Renal cortical epithelial cell (primary cell): Measurements from ENCODE around the gene PEX14. TPM values are rescaled to one million over a fixed set of nuclear protein-coding genes. Genes with fewer than 3 reads are reported as not detected.
"Not testable (repeated sequence)": the region's sequence is repeated elsewhere in the genome, so short reads cannot be mapped to it uniquely, and the experiment has no call there.

ENCODE experiments used
- DNase-seq: peaks from one replicate; pipeline ENCODE4 v3.0.0-alpha.2; 2011; ENCODE audit warnings: low read depth
- total RNA-seq: library from RNA; depleted of rRNA; stranded (reverse); fragments of >200 nt; gene quantifications from 2 replicates; pipeline ENCODE4 v1.2.3, GENCODE V29; 2014

Gene PEX14
- 10.2 and 26.1 TPM in 2 replicates for total RNA-seq

GRCh38 chr1:10474613-10475507 is at the start of gene PEX14:
TSS of gene PEX14 (plus strand) at chr1:10474950. CDS start at chr1:10474967, 17 bp downstream.
- peak; percentile 66 for DNase-seq

GRCh38 chr1:10425826-10426534 is 48.8 kb upstream of the PEX14 start:
- DNase-seq, result peak; percentile 18

- DNase-seq, result not testable (repeated sequence)
Measured at GRCh38 chr1:10426535-10426848, 48.3 kb upstream of the PEX14 start.

- DNase-seq, result no peak
Measured at GRCh38 chr1:10428984-10429383, 45.8 kb upstream of the PEX14 start.

- DNase-seq, result no peak
Measured at GRCh38 chr1:10429868-10430215, 44.9 kb upstream of the PEX14 start.

- peak; percentile 48 for DNase-seq
Measured at GRCh38 chr1:10430216-10431069, 44.3 kb upstream of the PEX14 start, which contains the start of gene CENPS. TSS of gene CENPS (plus strand) at chr1:10430433. CDS start at chr1:10430518, 85 bp downstream.

- peak; percentile 20 for DNase-seq
Measured at GRCh38 chr1:10431070-10431730, 43.5 kb upstream of the PEX14 start.

GRCh38 chr1:10432910-10433700 is 41.6 kb upstream of the PEX14 start:
- DNase-seq, result peak; percentile 9

GRCh38 chr1:10433790-10434189 is 41.0 kb upstream of the PEX14 start:
- no peak for DNase-seq

- no peak for DNase-seq
Measured at GRCh38 chr1:10434590-10434989, 40.2 kb upstream of the PEX14 start.

GRCh38 chr1:10437052-10437451 is 37.7 kb upstream of the PEX14 start:
- DNase-seq, result no peak

- no peak for DNase-seq
Measured at GRCh38 chr1:10438677-10439163, 36.0 kb upstream of the PEX14 start.

- no peak for DNase-seq
Measured at GRCh38 chr1:10440305-10440704, 34.4 kb upstream of the PEX14 start.

GRCh38 chr1:10440794-10441193 is 34.0 kb upstream of the PEX14 start:
- DNase-seq, result no peak

- DNase-seq, result no peak
Measured at GRCh38 chr1:10444248-10444647, 30.5 kb upstream of the PEX14 start.

GRCh38 chr1:10444795-10445397 is 29.9 kb upstream of the PEX14 start:
- no peak for DNase-seq

- no peak for DNase-seq
Measured at GRCh38 chr1:10446790-10447422, 27.8 kb upstream of the PEX14 start.

- no peak for DNase-seq
Measured at GRCh38 chr1:10449751-10450150, 25.0 kb upstream of the PEX14 start, which contains the start of gene CORT. TSS of gene CORT (plus strand) at chr1:10450031. CDS start at chr1:10450224, 193 bp downstream.

GRCh38 chr1:10450156-10450814 is 24.5 kb upstream of the PEX14 start:
- DNase-seq, result no peak
